Gastrocnemius medialis (tissue), 4 donors: ENCODE data around the gene MYO6. TPM values are rescaled to one million over a fixed set of nuclear protein-coding genes. Genes with fewer than 3 reads are reported as not detected.

Source experiments
- ATAC-seq, 2 donors: fragments of 150-250 bp; one replicate each; pipeline ENCODE4 v1.9.1; 2016
- DNase-seq, 2 donors: peaks; one replicate each; pipeline ENCODE4 v3.0.0-alpha.2; 2019
- H3K27ac ChIP-seq, 4 donors: fragments of 200-600 bp; sonication (generic); 1 replicate in 1 of 4; 2 replicates in 3 of 4; pipeline ENCODE4 v1.5.1; 2016 to 2018; ENCODE audit warnings: mild to moderate bottlenecking in 2 of 4, moderate library complexity in 1 of 4
- H3K27me3 ChIP-seq, 3 donors: fragments of 200-600 bp; sonication (generic) in 2 of 3; 1 replicate in 1 of 3; 2 replicates in 2 of 3; pipeline versions ENCODE4 v1.5.1 to v1.6.0; 2016 to 2019; ENCODE audit warnings: mild to moderate bottlenecking in 1 of 3, moderate library complexity in 1 of 3
- H3K36me3 ChIP-seq, 2 donors: fragments of 200-600 bp; sonication (generic) in 1 of 2; one replicate each; pipeline ENCODE4 v1.5.1; 2017 to 2018
- H3K4me1 ChIP-seq, 2 donors: fragments of 200-600 bp; sonication (generic) in 1 of 2; one replicate each; pipeline ENCODE4 v1.5.1; 2016 to 2017; ENCODE audit warnings: mild to moderate bottlenecking in 2 of 2
- H3K4me3 ChIP-seq, 4 donors: fragments of 200-600 bp; sonication (generic) in 3 of 4; 1 replicate in 1 of 4; 2 replicates in 3 of 4; pipeline ENCODE4 v1.5.1; 2016 to 2019; ENCODE audit warnings: mild to moderate bottlenecking in 2 of 4
- H3K9me3 ChIP-seq, 3 donors: fragments of 200-600 bp; sonication (generic) in 2 of 3; 1 replicate in 1 of 3; 2 replicates in 2 of 3; pipeline ENCODE4 v1.5.1; 2016 to 2019
- POLR2A ChIP-seq, 2 donors: fragments of 450-650 bp; IDR thresholded peaks; one replicate each; pipeline ENCODE4 v1.6.1; 2017; ENCODE audit warnings: antibody characterized with exemption in 2 of 2, mild to moderate bottlenecking in 2 of 2, moderate library complexity in 2 of 2
- in situ Hi-C, 4 donors: fragments of 200-750 bp; cut with MboI; loops; one replicate each; pipeline versions ENCODE4 v1.15.0 to v1.8.0; 2017; ENCODE audit warnings: low sequenced_read_pairs in 4 of 4
- intact Hi-C: fragments of 100-400 bp; cut with DNase I; formaldehyde crosslinking; loops from one replicate; pipeline ENCODE4 v1.15.1; 2023; ENCODE audit warnings: low total_unique reads
- total RNA-seq, 4 donors: library from RNA; depleted of rRNA; stranded (reverse); fragments of >200 nt; gene quantifications; one replicate each; pipeline versions ENCODE4 v1.1.0 to v1.2.3, GENCODE V29; 2016
- TF ChIP-seq, protein P1 (sequence below), 5 experiments: fragments of 450-650 bp in 3 of 5; fragments of 200-600 bp in 2 of 5; sonication (generic) in 2 of 5; IDR thresholded peaks in 4 of 5; conservative IDR thresholded peaks in 1 of 5; 1 replicate in 4 of 5; 2 replicates in 1 of 5; pipeline ENCODE4 v1.5.1; 2016 to 2019; ENCODE audit warnings: antibody characterized with exemption in 5 of 5, mild to moderate bottlenecking in 3 of 5, moderate library complexity in 3 of 5

Gene MYO6
- total RNA-seq, 4 donors from 2014 or later = 1.6 to 7.9 (median 4.2) TPM

DNA sequence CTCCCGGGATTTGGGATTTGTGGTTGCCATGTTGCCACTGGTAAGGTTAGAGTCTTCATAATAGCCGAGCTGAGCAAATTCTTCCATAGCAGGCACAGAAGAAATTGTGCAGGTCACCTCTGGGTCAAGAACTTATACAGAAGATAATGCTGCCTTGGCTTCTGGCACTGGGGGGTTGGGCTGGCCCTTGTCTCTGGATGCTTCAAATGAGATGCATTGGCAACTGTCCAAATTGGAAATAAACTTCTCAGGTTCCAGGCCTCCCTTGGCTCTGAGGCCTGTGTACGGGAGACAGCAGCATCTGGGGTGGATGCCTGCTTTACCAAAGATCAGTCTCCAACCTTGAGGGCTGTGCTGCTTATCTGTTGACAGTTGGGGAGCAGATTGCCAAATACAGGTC is 26.2 kb downstream of the MYO6 start:
- in situ Hi-C loops = no loop called here
- DNase-seq (no peak), ATAC-seq (no peak)
- no peaks in the 10 kb centered on the region for H3K36me3 ChIP-seq
- no peak for TF ChIP-seq POLR2A (IDR thresholded peaks at IDR 0.05)
- TF ChIP-seq, protein P1, sequence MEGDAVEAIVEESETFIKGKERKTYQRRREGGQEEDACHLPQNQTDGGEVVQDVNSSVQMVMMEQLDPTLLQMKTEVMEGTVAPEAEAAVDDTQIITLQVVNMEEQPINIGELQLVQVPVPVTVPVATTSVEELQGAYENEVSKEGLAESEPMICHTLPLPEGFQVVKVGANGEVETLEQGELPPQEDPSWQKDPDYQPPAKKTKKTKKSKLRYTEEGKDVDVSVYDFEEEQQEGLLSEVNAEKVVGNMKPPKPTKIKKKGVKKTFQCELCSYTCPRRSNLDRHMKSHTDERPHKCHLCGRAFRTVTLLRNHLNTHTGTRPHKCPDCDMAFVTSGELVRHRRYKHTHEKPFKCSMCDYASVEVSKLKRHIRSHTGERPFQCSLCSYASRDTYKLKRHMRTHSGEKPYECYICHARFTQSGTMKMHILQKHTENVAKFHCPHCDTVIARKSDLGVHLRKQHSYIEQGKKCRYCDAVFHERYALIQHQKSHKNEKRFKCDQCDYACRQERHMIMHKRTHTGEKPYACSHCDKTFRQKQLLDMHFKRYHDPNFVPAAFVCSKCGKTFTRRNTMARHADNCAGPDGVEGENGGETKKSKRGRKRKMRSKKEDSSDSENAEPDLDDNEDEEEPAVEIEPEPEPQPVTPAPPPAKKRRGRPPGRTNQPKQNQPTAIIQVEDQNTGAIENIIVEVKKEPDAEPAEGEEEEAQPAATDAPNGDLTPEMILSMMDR (IDR thresholded peaks at IDR 0.05 in 4 of 5, conservative IDR thresholded peaks at IDR 0.05 in 1 of 5) = no peak
- no peaks in the 10 kb centered on the region for H3K9me3 ChIP-seq
- peaks cover 6 to 11% of the 10 kb centered on the region in 2 donors for H3K4me1 ChIP-seq
- H3K4me3 ChIP-seq = no peak overlapping the region
- intact Hi-C loops = no loop called here
- no peak overlapping the region for H3K27ac ChIP-seq
- H3K27me3 ChIP-seq = no peaks in the 10 kb centered on the region

DNA sequence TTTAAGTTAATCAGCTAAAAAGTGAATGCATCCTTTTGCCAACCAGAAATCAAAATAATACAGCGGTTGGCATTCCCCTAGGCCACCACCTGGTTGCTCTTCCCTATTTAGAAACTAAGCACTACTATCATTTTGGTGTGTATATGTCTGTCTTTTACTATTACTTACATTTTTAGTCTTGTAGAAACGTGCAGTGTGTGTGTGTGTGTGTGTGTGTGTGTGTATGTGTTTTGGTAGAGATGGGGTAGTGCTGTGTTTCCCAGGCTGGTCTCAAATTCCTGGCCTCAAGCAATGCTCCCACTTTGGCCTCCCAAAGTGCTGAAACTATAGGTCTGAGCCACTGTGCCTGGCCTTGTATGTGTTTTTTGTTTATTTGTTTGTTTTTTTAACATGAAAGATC is 27.4 kb downstream of the MYO6 start:
- intact Hi-C loops = no loop called here
- Histone ChIP-seq H3K36me3 (no peaks in the 10 kb centered on the region), H3K4me1 (peaks cover 6 to 11% of the 10 kb centered on the region in 2 donors), H3K27me3 (no peaks in the 10 kb centered on the region), H3K27ac (no peak overlapping the region), H3K9me3 (no peaks in the 10 kb centered on the region), H3K4me3 (no peak overlapping the region)
- ATAC-seq = no peak
- in situ Hi-C loops = no loop called here
- no peak for TF ChIP-seq POLR2A (IDR thresholded peaks at IDR 0.05)
- TF ChIP-seq, protein P1 (IDR thresholded peaks at IDR 0.05 in 4 of 5, conservative IDR thresholded peaks at IDR 0.05 in 1 of 5) = no peak
- no peak for DNase-seq

DNA sequence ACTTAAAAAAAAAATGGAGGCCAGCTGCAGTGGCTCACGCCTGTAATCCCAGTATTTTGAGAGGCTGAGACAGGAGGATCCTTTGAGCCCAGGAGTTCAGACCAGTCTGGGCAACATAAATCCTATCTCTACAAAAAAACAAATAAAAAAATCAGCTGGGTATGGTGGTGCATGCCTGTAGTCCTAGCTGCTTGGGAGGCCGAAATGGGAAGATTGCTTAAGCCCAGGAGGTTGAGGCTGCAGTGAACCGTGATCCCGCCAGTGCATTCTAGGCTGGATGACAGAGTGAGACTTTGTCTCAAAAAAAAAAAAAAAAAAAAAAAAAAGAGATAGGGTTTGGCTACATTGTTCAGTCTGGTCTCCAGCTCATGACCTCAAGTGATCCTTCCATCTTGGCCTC is 29.7 kb downstream of the MYO6 start:
- no peaks in the 10 kb centered on the region for H3K27me3 ChIP-seq
- no peak overlapping the region for H3K27ac ChIP-seq
- DNase-seq (no peak), ATAC-seq (no peak)
- intact Hi-C loops (no loop called here), in situ Hi-C loops (no loop called here)
- H3K36me3 ChIP-seq = no peaks in the 10 kb centered on the region
- TF ChIP-seq, protein P1 (IDR thresholded peaks at IDR 0.05 in 4 of 5, conservative IDR thresholded peaks at IDR 0.05 in 1 of 5) = no peak
- TF ChIP-seq POLR2A (IDR thresholded peaks at IDR 0.05) = no peak
- no peak overlapping the region for H3K4me3 ChIP-seq
- no peaks in the 10 kb centered on the region for H3K9me3 ChIP-seq
- H3K4me1 ChIP-seq = peaks cover 6 to 11% of the 10 kb centered on the region in 2 donors

DNA sequence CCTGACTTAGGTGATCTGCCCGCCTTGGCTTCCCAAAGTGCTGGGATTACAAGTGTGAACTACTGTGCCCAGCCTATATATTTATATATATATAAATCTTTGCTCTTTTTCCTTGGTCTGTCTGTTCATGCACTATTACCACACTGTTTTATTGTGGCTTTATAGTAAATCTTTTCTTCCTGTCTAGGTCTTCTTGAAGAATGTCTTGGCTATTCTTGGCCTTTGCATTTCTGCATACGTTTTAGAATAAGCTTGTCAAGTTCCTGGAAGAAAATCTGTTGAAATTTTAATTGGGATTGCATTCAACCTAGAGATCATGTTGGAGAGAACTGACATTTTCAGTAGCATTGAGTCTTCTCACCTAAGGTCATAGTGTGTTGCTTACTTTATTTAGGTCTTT is 37.1 kb downstream of the MYO6 start:
- no peaks in the 10 kb centered on the region for H3K9me3 ChIP-seq
- DNase-seq (no peak), ATAC-seq (no peak)
- no peak overlapping the region for H3K4me3 ChIP-seq
- H3K27me3 ChIP-seq = no peaks in the 10 kb centered on the region
- H3K4me1 ChIP-seq = no peaks in the 10 kb centered on the region
- in situ Hi-C loops (no loop called here), intact Hi-C loops (no loop called here)
- no peak overlapping the region for H3K27ac ChIP-seq
- no peaks in the 10 kb centered on the region for H3K36me3 ChIP-seq
- TF ChIP-seq POLR2A (IDR thresholded peaks at IDR 0.05) = no peak
- TF ChIP-seq, protein P1 (IDR thresholded peaks at IDR 0.05 in 4 of 5, conservative IDR thresholded peaks at IDR 0.05 in 1 of 5) = no peak

DNA sequence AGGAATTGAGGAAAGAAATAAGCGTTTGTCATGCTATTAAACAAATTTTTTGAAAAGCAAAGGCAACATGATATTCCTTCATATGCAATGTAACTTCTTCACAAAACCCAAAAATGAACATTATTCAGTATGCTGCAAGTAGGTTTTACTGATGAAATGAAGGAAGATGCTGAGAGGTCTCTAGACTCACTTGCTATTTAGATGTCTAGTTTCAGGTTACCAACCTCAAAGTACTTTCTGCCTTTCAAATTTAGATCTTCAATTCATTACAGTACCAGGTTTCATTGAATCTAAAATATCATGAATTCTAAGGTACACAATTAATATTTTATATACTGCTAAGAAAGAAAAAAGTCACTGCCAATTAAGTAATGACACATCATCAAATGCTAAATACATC is 39.9 kb downstream of the MYO6 start:
- Histone ChIP-seq H3K4me1 (no peaks in the 10 kb centered on the region), H3K4me3 (no peak overlapping the region), H3K27ac (no peak overlapping the region), H3K36me3 (no peaks in the 10 kb centered on the region), H3K9me3 (no peaks in the 10 kb centered on the region), H3K27me3 (no peaks in the 10 kb centered on the region)
- intact Hi-C loops (no loop called here), in situ Hi-C loops (no loop called here)
- ATAC-seq (no peak), DNase-seq (no peak)
- no peak for TF ChIP-seq POLR2A (IDR thresholded peaks at IDR 0.05)
- TF ChIP-seq, protein P1 (IDR thresholded peaks at IDR 0.05 in 4 of 5, conservative IDR thresholded peaks at IDR 0.05 in 1 of 5) = no peak
